Tibial artery (tissue), 4 donors: ENCODE results near the gene SLC9A8.

Experiments used
- DNase-seq, 2 donors: peaks; one replicate each; pipeline ENCODE4 v3.0.0-alpha.2; 2019
- H3K27ac ChIP-seq, 2 donors: fragments of 200-600 bp; sonication (generic) in 1 of 2; 1 replicate in 1 of 2; 2 replicates in 1 of 2; pipeline ENCODE4 v1.5.1; 2018 to 2019; ENCODE audit warnings: mild to moderate bottlenecking in 1 of 2
- H3K27me3 ChIP-seq, 2 donors: fragments of 200-600 bp; sonication (generic) in 1 of 2; one replicate each; pipeline versions ENCODE4 v1.5.1 to v1.6.0; 2016 to 2019
- H3K36me3 ChIP-seq, 3 donors: fragments of 200-600 bp; sonication (generic) in 2 of 3; one replicate each; pipeline ENCODE4 v1.5.1; 2016 to 2019; ENCODE audit warnings: mild to moderate bottlenecking in 2 of 3
- H3K4me1 ChIP-seq, 4 donors: fragments of 200-600 bp; sonication (generic) in 2 of 4; 1 replicate in 3 of 4; 2 replicates in 1 of 4; pipeline ENCODE4 v1.5.1; 2016 to 2019
- H3K4me3 ChIP-seq, 2 donors: fragments of 200-600 bp; sonication (generic) in 1 of 2; 1 replicate in 1 of 2; 2 replicates in 1 of 2; pipeline ENCODE4 v1.5.1; 2018 to 2019; ENCODE audit warnings: mild to moderate bottlenecking in 2 of 2
- H3K9me3 ChIP-seq, 3 donors: fragments of 200-600 bp; sonication (generic) in 1 of 3; one replicate each; pipeline ENCODE4 v1.5.1; 2016 to 2019
- intact Hi-C: fragments of 100-400 bp; cut with DNase I; formaldehyde crosslinking; loops from one replicate; pipeline ENCODE4 v1.15.0; 2023; ENCODE audit warnings: low total_unique reads
- TF ChIP-seq, protein P1 (sequence below), 2 experiments: fragments of 200-600 bp in 1 of 2; fragments of 450-650 bp in 1 of 2; IDR thresholded peaks; one replicate each; pipeline ENCODE4 v1.5.1; 2017 to 2019; ENCODE audit warnings: antibody characterized with exemption in 2 of 2, mild to moderate bottlenecking in 1 of 2, moderate library complexity in 1 of 2

The SLC9A8 gene

DNA sequence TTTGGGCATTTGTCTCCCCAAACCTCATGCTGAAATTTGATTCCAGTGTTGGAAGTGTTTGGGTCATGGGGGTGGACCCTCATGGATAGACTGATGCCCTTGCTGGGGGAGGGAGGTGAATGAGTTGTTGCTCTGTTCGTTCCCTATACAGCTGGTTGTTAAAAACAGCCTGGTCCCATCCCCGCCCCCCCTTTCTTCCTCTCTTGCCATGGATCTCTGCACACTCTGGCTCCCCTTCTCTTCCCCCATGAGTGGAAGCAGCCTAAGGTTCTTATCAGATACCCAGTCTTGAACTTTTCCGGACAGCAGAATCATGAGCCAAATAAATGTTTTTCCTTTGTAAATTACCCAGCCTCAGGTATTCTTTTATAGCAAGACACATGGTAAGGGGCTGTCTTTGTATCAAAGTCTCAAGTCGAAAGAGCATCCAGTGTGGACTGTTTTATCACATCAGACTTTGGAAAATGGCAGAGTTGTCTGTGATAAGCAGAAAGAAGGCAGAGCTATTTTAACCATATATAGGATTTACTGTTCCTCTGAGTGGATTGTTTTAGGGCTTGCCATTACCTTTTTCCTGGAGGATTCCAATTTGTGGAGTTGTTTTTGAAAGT, 31.2 kb downstream of the SLC9A8 start:
- no peaks in the 10 kb centered on the region for H3K9me3 ChIP-seq
- H3K27me3 ChIP-seq: no peaks in the 10 kb centered on the region
- H3K4me3 ChIP-seq: no peak overlapping the region
- H3K27ac ChIP-seq: peak overlapping the region; percentile 55 to 64
- H3K36me3 ChIP-seq: peaks cover 9 to 23% (median 10%) of the 10 kb centered on the region in 3 donors
- peaks cover 0 to 25% (median 4%) of the 10 kb centered on the region in 4 donors for H3K4me1 ChIP-seq
- TF ChIP-seq, protein P1, sequence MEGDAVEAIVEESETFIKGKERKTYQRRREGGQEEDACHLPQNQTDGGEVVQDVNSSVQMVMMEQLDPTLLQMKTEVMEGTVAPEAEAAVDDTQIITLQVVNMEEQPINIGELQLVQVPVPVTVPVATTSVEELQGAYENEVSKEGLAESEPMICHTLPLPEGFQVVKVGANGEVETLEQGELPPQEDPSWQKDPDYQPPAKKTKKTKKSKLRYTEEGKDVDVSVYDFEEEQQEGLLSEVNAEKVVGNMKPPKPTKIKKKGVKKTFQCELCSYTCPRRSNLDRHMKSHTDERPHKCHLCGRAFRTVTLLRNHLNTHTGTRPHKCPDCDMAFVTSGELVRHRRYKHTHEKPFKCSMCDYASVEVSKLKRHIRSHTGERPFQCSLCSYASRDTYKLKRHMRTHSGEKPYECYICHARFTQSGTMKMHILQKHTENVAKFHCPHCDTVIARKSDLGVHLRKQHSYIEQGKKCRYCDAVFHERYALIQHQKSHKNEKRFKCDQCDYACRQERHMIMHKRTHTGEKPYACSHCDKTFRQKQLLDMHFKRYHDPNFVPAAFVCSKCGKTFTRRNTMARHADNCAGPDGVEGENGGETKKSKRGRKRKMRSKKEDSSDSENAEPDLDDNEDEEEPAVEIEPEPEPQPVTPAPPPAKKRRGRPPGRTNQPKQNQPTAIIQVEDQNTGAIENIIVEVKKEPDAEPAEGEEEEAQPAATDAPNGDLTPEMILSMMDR (IDR thresholded peaks at IDR 0.05): no peak
- DNase-seq: no peak
- intact Hi-C loops: loop anchor here (10.0 kb wide), 1 partner anchor 229 kb away; no protein-coding TSS in a partner anchor

- intact Hi-C loops: loop anchor here (10.0 kb wide), 1 partner anchor 230 kb away; no protein-coding TSS in a partner anchor
- TF ChIP-seq, protein P1 (IDR thresholded peaks at IDR 0.05): no peak
- peaks cover 0 to 20% (median 1%) of the 10 kb centered on the region in 4 donors for H3K4me1 ChIP-seq
- no peak for DNase-seq
- peak overlapping the region in 1 of 2 donors; percentile 4 for H3K27ac ChIP-seq
- no peaks in the 10 kb centered on the region for H3K9me3 ChIP-seq
- no peaks in the 10 kb centered on the region for H3K27me3 ChIP-seq
- no peak overlapping the region for H3K4me3 ChIP-seq
- H3K36me3 ChIP-seq: peaks cover 12 to 35% (median 16%) of the 10 kb centered on the region in 3 donors
Observed at GRCh38 chr20:49845060-49845459, 32.4 kb downstream of the SLC9A8 start.

- H3K9me3 ChIP-seq: no peaks in the 10 kb centered on the region
- H3K4me3 ChIP-seq: no peak overlapping the region
- no peak for DNase-seq
- no peak overlapping the region for H3K27ac ChIP-seq
- peaks cover 0 to 32% (median 10%) of the 10 kb centered on the region in 4 donors for H3K4me1 ChIP-seq
- H3K27me3 ChIP-seq: no peaks in the 10 kb centered on the region
- intact Hi-C loops: loop anchor here (10.0 kb wide), 1 partner anchor 232 kb away; no protein-coding TSS in a partner anchor
- H3K36me3 ChIP-seq: peaks cover 12 to 37% (median 16%) of the 10 kb centered on the region in 3 donors
- TF ChIP-seq, protein P1 (IDR thresholded peaks at IDR 0.05): peak; percentile 48 to 59
Observed at GRCh38 chr20:49846206-49846807, 33.7 kb downstream of the SLC9A8 start.

DNA sequence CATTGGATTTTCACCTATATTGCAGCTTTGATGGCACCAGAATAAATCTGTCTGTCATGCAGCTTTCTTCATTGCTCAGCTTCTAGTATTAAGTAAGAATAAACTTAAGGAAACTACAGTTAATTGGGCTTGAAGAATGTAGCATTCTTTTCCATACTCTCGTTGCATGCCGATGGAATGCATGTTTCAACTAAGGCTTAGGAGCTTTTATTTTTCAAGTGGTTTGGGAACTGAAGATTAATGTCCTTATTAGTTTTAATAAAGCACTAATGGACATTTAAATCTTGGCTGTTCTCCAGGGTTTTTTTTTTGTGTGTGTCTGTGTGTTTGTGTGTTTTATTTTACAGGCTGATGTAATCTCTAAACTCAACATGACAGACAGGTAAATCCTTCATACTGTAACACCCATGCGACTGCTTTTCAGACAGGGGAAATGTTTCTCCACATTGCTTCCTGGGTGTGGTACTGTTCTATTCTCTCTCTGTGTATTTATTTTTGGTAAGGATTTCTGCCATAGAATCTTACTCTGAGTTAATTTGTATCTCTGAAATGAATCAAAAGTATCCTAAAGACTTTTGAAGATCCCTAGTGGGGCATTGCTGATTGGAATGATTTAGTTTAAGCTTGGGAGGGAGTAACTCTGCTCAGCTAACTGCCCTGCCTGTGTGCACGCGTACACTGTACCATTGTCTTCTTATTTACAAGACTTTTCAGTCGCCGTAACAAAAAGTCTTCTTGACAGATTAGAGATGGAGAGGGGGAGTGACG, 38.0 kb downstream of the SLC9A8 start:
- Histone ChIP-seq H3K4me1 (peaks cover 0 to 48% (median 35%) of the 10 kb centered on the region in 4 donors), H3K27ac (peak overlapping the region; percentile 74 to 78), H3K36me3 (peaks cover 13 to 33% (median 15%) of the 10 kb centered on the region in 3 donors), H3K4me3 (no peak overlapping the region), H3K27me3 (no peaks in the 10 kb centered on the region), H3K9me3 (no peaks in the 10 kb centered on the region)
- intact Hi-C loops: loop anchor here (5.0 to 10.0 kb wide), 2 partner anchors 37 to 306 kb away; no protein-coding TSS in a partner anchor
- DNase-seq: no peak
- TF ChIP-seq, protein P1 (IDR thresholded peaks at IDR 0.05): no peak

GRCh38 chr20:49851231-49851705, 38.6 kb downstream of the SLC9A8 start:
- no peaks in the 10 kb centered on the region for H3K9me3 ChIP-seq
- H3K36me3 ChIP-seq: peaks cover 18 to 40% (median 20%) of the 10 kb centered on the region in 3 donors
- DNase-seq: peak; percentile 71 to 87
- no peak overlapping the region for H3K4me3 ChIP-seq
- no peaks in the 10 kb centered on the region for H3K27me3 ChIP-seq
- TF ChIP-seq, protein P1 (IDR thresholded peaks at IDR 0.05): no peak
- peak overlapping the region; percentile 74 to 78 for H3K27ac ChIP-seq
- peaks cover 0 to 43% (median 35%) of the 10 kb centered on the region in 4 donors for H3K4me1 ChIP-seq
- intact Hi-C loops: loop anchor here (5.0 to 10.0 kb wide), 2 partner anchors 36 to 306 kb away; no protein-coding TSS in a partner anchor
